Stomach (tissue), 9 donors: Measurements from ENCODE around the gene PCDHB12. TPM values are rescaled to one million over a fixed set of nuclear protein-coding genes. Genes with fewer than 3 reads are reported as not detected.

Experiments
- DNase-seq, 2 donors: peaks; one replicate each; pipeline versions ENCODE4 v3.0.0 to v3.0.0-alpha.2; 2013 to 2019
- H3K27ac ChIP-seq, 5 donors: fragments of 200-600 bp in 4 of 5; sonication (generic) in 4 of 5; one replicate each; pipeline ENCODE4 v1.5.1; 2013 to 2019; ENCODE audit warnings: mild to moderate bottlenecking in 1 of 5, moderate library complexity in 1 of 5
- H3K27me3 ChIP-seq, 3 donors: fragments of 200-600 bp; sonication (generic); one replicate each; pipeline ENCODE4 v1.5.1; 2017 to 2019; ENCODE audit warnings: mixed run types in 1 of 3
- H3K36me3 ChIP-seq, 4 donors: fragments of 200-600 bp; sonication (generic); 1 replicate in 3 of 4; 2 replicates in 1 of 4; pipeline ENCODE4 v1.5.1; 2016 to 2019
- H3K4me1 ChIP-seq, 4 donors: fragments of 200-600 bp; sonication (generic); one replicate each; pipeline ENCODE4 v1.5.1; 2016 to 2019
- H3K4me3 ChIP-seq, 4 donors: fragments of 200-600 bp; sonication (generic) in 3 of 4; one replicate each; pipeline ENCODE4 v1.5.1; 2016 to 2019; ENCODE audit warnings: mild to moderate bottlenecking in 1 of 4
- H3K9me3 ChIP-seq, 4 donors: fragments of 200-600 bp; sonication (generic); one replicate each; pipeline ENCODE4 v1.5.1; 2016 to 2019
- EP300 ChIP-seq: sonication (generic); formaldehyde crosslinking; IDR thresholded peaks from one replicate; pipeline ENCODE4 v1.6.1; 2017; ENCODE audit warnings: antibody characterized with exemption
- POLR2A ChIP-seq, 4 donors: fragments of 450-650 bp; IDR thresholded peaks; one replicate each; pipeline ENCODE4 v1.6.1; 2016; ENCODE audit warnings: antibody characterized with exemption in 4 of 4, control low read depth in 2 of 4, mild to moderate bottlenecking in 1 of 4, moderate library complexity in 1 of 4
- POLR2AphosphoS5 ChIP-seq, 3 donors: sonication (generic); formaldehyde crosslinking; IDR thresholded peaks; one replicate each; pipeline ENCODE4 v1.6.1; 2016; ENCODE audit warnings: antibody characterized with exemption in 3 of 3
- WGBS, 5 donors: extraction: QIAGEN DNeasy Blood & Tissue Kit in 3 of 5; methylation state at CpG; one replicate each; pipeline versions ENCODE4 v1.1.5 to v1.1.7; 2013 to 2018; 5-methylcytosine and 5-hydroxymethylcytosine counted together
- intact Hi-C: fragments of 100-400 bp; cut with DNase I; formaldehyde crosslinking; loops from one replicate; pipeline ENCODE4 v1.15.1; 2023; ENCODE audit warnings: low total_unique reads
- polyA plus RNA-seq, 3 donors: library from polyadenylated mRNA; stranded (reverse); fragments of 200-250 nt; gene quantifications; one replicate each; pipeline ENCODE4 v1.2.3, GENCODE V29; 2013
- total RNA-seq, 5 donors: library from RNA; depleted of rRNA; stranded (reverse); fragments of >200 nt; gene quantifications; one replicate each; pipeline versions ENCODE4 v1.1.0 to v1.2.3, GENCODE V29; 2014 to 2016
- TF ChIP-seq, protein P1 (sequence below), 7 experiments: fragments of 450-650 bp in 4 of 7; fragments of 200-600 bp in 3 of 7; sonication (generic) in 3 of 7; IDR thresholded peaks; one replicate each; pipeline ENCODE4 v1.5.1; 2016 to 2019; ENCODE audit warnings: antibody characterized with exemption in 7 of 7, control low read depth in 2 of 7, mild to moderate bottlenecking in 1 of 7
- donor health status: healthy with polysubstance abuse.
- donor health status: Bipolar disorder and iron deficiency.
- donor health status: healthy.

Gene PCDHB12
- total and polyA plus RNA-seq, 8 donors: 0.19 to 8.5 (median 1.2) TPM; not detected in 1

DNA sequence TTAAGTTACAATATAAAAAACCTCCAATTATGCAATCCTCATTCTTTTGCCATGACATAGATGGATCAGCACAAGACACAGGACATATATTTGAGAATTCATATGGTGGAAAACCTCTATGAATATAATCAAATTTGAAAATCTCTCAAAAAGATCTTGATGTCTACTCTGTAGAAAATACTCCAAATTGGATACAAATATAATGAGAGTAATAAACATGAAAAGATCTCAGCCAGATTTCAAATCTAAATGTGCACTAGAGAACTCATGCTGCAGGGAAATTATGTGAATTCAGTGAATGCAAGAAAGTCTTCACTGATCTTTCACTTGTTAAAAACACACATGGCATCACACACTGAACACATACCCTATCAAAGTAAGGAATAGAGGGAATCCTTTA, 50.4 kb downstream of the PCDHB12 start:
- H3K4me3 ChIP-seq: no peak overlapping the region
- no peak for TF ChIP-seq POLR2AphosphoS5 (IDR thresholded peaks at IDR 0.05)
- H3K27me3 ChIP-seq: no peaks in the 10 kb centered on the region
- no peak for DNase-seq
- H3K9me3 ChIP-seq: peaks cover 67 to 100% (median 100%) of the 10 kb centered on the region in 4 donors
- peaks cover 0 to 48% (median 0%) of the 10 kb centered on the region in 4 donors for H3K36me3 ChIP-seq
- no peaks in the 10 kb centered on the region for H3K4me1 ChIP-seq
- H3K27ac ChIP-seq: no peak overlapping the region
- intact Hi-C loops: no loop called here

DNA sequence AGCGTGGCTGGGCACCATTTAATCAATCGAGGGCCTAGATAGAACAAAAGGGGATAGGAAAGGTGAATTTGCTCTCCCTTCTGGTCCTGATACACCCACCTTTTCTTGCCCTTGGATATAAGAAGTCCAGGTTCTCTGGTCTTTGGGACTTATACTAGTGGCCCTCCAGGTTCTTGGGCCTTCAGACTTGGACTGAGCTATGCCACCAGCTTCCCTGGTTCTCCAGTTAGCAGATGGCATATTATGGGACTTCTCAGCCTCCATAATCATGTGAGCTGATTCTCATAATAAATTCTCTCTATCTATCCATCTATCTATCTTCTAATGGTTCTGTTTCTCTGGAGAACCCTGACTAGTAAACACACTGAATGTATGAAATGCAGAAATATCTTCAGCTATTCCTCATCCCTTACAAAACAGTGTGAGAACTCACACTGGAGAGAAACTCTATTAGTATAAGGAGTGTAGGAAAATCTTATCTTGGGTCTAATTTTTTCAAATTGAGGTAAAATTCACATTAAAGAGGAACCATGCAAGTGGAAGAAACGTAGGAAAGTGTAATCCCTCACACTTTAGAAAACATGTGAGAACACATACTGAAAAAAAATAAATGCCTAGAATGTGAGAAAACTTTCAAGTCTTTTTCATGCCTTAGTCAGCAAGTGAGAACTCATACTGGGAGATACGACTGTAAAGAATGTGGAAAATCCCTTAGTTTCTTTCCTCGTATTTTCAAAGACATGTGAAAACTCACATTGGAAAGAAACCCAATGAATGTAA, 52.1 kb downstream of the PCDHB12 start:
- H3K4me3 ChIP-seq: no peak overlapping the region
- peaks cover 80 to 100% (median 100%) of the 10 kb centered on the region in 4 donors for H3K9me3 ChIP-seq
- H3K4me1 ChIP-seq: no peaks in the 10 kb centered on the region
- TF ChIP-seq EP300 (no peak), POLR2AphosphoS5 (IDR thresholded peaks at IDR 0.05) (no peak), POLR2A (IDR thresholded peaks at IDR 0.05) (no peak)
- TF ChIP-seq, protein P1, sequence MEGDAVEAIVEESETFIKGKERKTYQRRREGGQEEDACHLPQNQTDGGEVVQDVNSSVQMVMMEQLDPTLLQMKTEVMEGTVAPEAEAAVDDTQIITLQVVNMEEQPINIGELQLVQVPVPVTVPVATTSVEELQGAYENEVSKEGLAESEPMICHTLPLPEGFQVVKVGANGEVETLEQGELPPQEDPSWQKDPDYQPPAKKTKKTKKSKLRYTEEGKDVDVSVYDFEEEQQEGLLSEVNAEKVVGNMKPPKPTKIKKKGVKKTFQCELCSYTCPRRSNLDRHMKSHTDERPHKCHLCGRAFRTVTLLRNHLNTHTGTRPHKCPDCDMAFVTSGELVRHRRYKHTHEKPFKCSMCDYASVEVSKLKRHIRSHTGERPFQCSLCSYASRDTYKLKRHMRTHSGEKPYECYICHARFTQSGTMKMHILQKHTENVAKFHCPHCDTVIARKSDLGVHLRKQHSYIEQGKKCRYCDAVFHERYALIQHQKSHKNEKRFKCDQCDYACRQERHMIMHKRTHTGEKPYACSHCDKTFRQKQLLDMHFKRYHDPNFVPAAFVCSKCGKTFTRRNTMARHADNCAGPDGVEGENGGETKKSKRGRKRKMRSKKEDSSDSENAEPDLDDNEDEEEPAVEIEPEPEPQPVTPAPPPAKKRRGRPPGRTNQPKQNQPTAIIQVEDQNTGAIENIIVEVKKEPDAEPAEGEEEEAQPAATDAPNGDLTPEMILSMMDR (IDR thresholded peaks at IDR 0.05): no peak
- no peak for DNase-seq
- 58 to 71% (median 62%) methylated on average over 5 of the region's 5 CpGs for WGBS, 5 donors
- H3K27me3 ChIP-seq: no peaks in the 10 kb centered on the region
- H3K27ac ChIP-seq: no peak overlapping the region
- peaks cover 0 to 52% (median 4%) of the 10 kb centered on the region in 4 donors for H3K36me3 ChIP-seq
- intact Hi-C loops: no loop called here

DNA sequence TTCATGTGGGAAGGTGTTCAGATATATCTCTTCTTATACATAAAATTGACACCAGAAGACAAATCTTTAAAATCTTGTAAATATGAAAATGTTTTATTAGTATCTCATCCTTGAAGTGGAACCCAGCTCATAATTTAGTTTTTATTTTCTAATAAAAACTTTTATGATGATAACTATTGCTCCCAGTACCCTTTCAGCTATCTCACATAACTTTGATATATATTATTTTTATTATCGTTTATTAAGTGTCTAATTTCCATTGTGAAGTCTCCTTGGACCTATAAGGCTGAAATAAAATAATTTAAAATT, 52.7 kb downstream of the PCDHB12 start:
- WGBS, 5 donors: 48 to 80% (median 70%) methylated on average over 1 of the region's 1 CpG
- peaks cover 0 to 53% (median 6%) of the 10 kb centered on the region in 4 donors for H3K36me3 ChIP-seq
- peaks cover 83 to 100% (median 100%) of the 10 kb centered on the region in 4 donors for H3K9me3 ChIP-seq
- TF ChIP-seq EP300: no peak
- TF ChIP-seq POLR2A (IDR thresholded peaks at IDR 0.05): no peak
- TF ChIP-seq, protein P1 (IDR thresholded peaks at IDR 0.05): no peak
- TF ChIP-seq POLR2AphosphoS5 (IDR thresholded peaks at IDR 0.05): no peak
- no peaks in the 10 kb centered on the region for H3K27me3 ChIP-seq
- intact Hi-C loops: no loop called here
- H3K4me1 ChIP-seq: no peaks in the 10 kb centered on the region
- no peak overlapping the region for H3K27ac ChIP-seq
- no peak overlapping the region for H3K4me3 ChIP-seq
- DNase-seq: no peak

Other genes starting within 250 kb of the PCDHB12 start
Only the 30 nearest of the 37 such genes appear.
- gene PCDHB1, start 157.3 kb upstream of the PCDHB12 start, total RNA-seq: under 1 TPM in 2 of 5 donors, not detected in 3; under 0.01 to 0.37 TPM
- under 1 TPM in 1 of 3 donors, not detected in 2; 0.03 TPM for gene PCDHB1, start 157.3 kb upstream of the PCDHB12 start, polyA plus RNA-seq
- 1 to 10 TPM in 1 of 5 donors, under 1 TPM in 1, not detected in 3; 0.43 to 3.3 TPM for gene PCDHB2, start 114.1 kb upstream of the PCDHB12 start, total RNA-seq
- gene PCDHB2, start 114.1 kb upstream of the PCDHB12 start, polyA plus RNA-seq: 1 to 10 TPM in 1 of 3 donors, under 1 TPM in 2; 0.53 to 1.3 (median 0.61) TPM
- gene PCDHB3, start 108.2 kb upstream of the PCDHB12 start, total RNA-seq: 1 to 10 TPM in 1 of 5 donors, not detected in 4; 3.7 TPM
- gene PCDHB3, start 108.2 kb upstream of the PCDHB12 start, polyA plus RNA-seq: under 1 TPM; 0.15 to 0.46 (median 0.31) TPM
- 10 to 100 TPM in 1 of 5 donors, 1 to 10 TPM in 1, under 1 TPM in 2, not detected in 1; 0.45 to 15.9 (median 1.7) TPM for gene PCDHB4, start 86.9 kb upstream of the PCDHB12 start, total RNA-seq
- under 1 TPM; 0.15 to 0.38 (median 0.37) TPM for gene PCDHB4, start 86.9 kb upstream of the PCDHB12 start, polyA plus RNA-seq
- gene PCDHB5, start 73.5 kb upstream of the PCDHB12 start, total RNA-seq: 1 to 10 TPM in 3 of 5 donors, under 1 TPM in 2; 0.14 to 4.7 (median 1.8) TPM
- under 1 TPM in 2 of 3 donors, not detected in 1; 0.31 to 0.78 TPM for gene PCDHB5, start 73.5 kb upstream of the PCDHB12 start, polyA plus RNA-seq
- 1 to 10 TPM in 1 of 5 donors, under 1 TPM in 1, not detected in 3; under 0.01 to 1.3 TPM for gene PCDHB6, start 58.7 kb upstream of the PCDHB12 start, total RNA-seq
- under 1 TPM in 1 of 3 donors, not detected in 2; 0.15 TPM for gene PCDHB6, start 58.7 kb upstream of the PCDHB12 start, polyA plus RNA-seq
- gene PCDHB7, start 36.1 kb upstream of the PCDHB12 start, total RNA-seq: 1 to 10 TPM in 1 of 5 donors, under 1 TPM in 1, not detected in 3; 0.72 to 1.8 TPM
- gene PCDHB7, start 36.1 kb upstream of the PCDHB12 start, polyA plus RNA-seq: under 1 TPM in 1 of 3 donors, not detected in 2; 0.10 TPM
- 1 to 10 TPM in 1 of 5 donors, under 1 TPM in 1, not detected in 3; 0.58 to 1.7 TPM for gene PCDHB8, start 30.9 kb upstream of the PCDHB12 start, total RNA-seq
- not detected for gene PCDHB8, start 30.9 kb upstream of the PCDHB12 start, polyA plus RNA-seq
- gene PCDHB16, start 26.3 kb upstream of the PCDHB12 start, total RNA-seq: 1 to 10 TPM in 3 of 5 donors, under 1 TPM in 2; 0.45 to 1.7 (median 1.2) TPM
- gene PCDHB16, start 26.3 kb upstream of the PCDHB12 start, polyA plus RNA-seq: under 1 TPM in 2 of 3 donors, not detected in 1; 0.12 to 0.20 TPM
- under 1 TPM in 3 of 5 donors, not detected in 2; 0.14 to 0.92 (median 0.45) TPM for gene PCDHB9, start 21.6 kb upstream of the PCDHB12 start, total RNA-seq
- under 1 TPM in 2 of 3 donors, not detected in 1; 0.08 to 0.19 TPM for gene PCDHB9, start 21.6 kb upstream of the PCDHB12 start, polyA plus RNA-seq
- gene PCDHB10, start 16.4 kb upstream of the PCDHB12 start, total RNA-seq: 10 to 100 TPM in 1 of 5 donors, 1 to 10 TPM in 3, under 1 TPM in 1; 0.58 to 18.3 (median 2.3) TPM
- under 1 TPM; 0.12 to 0.40 (median 0.15) TPM for gene PCDHB10, start 16.4 kb upstream of the PCDHB12 start, polyA plus RNA-seq
- 1 to 10 TPM in 2 of 5 donors, under 1 TPM in 1, not detected in 2; 0.87 to 4.4 (median 1.3) TPM for gene PCDHB11, start 9.1 kb upstream of the PCDHB12 start, total RNA-seq
- gene PCDHB11, start 9.1 kb upstream of the PCDHB12 start, polyA plus RNA-seq: 1 to 10 TPM in 1 of 3 donors, under 1 TPM in 2; 0.12 to 1.1 (median 0.30) TPM
- gene PCDHB13, start 5.2 kb downstream of the PCDHB12 start, total RNA-seq: 10 to 100 TPM in 1 of 5 donors, 1 to 10 TPM in 2, under 1 TPM in 2; under 0.01 to 28.1 (median 3.1) TPM
- gene PCDHB13, start 5.2 kb downstream of the PCDHB12 start, polyA plus RNA-seq: under 1 TPM in 2 of 3 donors, not detected in 1; 0.12 to 0.28 TPM
- 1 to 10 TPM in 4 of 5 donors, not detected in 1; 1.3 to 6.4 (median 3.6) TPM for gene PCDHB14, start 14.6 kb downstream of the PCDHB12 start, total RNA-seq
- 1 to 10 TPM in 1 of 3 donors, under 1 TPM in 2; 0.31 to 1.1 (median 0.44) TPM for gene PCDHB14, start 14.6 kb downstream of the PCDHB12 start, polyA plus RNA-seq
- 1 to 10 TPM in 2 of 5 donors, under 1 TPM in 1, not detected in 2; 0.58 to 6.6 (median 2.2) TPM for gene PCDHB15, start 36.7 kb downstream of the PCDHB12 start, total RNA-seq
- gene PCDHB15, start 36.7 kb downstream of the PCDHB12 start, polyA plus RNA-seq: 1 to 10 TPM in 1 of 3 donors, under 1 TPM in 2; 0.44 to 1.2 (median 0.73) TPM
- gene SLC25A2, start 95.3 kb downstream of the PCDHB12 start, total RNA-seq: 1 to 10 TPM in 1 of 5 donors, under 1 TPM in 1, not detected in 3; 0.43 to 4.8 TPM
- gene SLC25A2, start 95.3 kb downstream of the PCDHB12 start, polyA plus RNA-seq: not detected
- gene TAF7, start 112.1 kb downstream of the PCDHB12 start, total RNA-seq: 10 to 100 TPM; 22.0 to 89.8 (median 36.5) TPM
- 10 to 100 TPM; 32.6 to 46.1 (median 43.5) TPM for gene TAF7, start 112.1 kb downstream of the PCDHB12 start, polyA plus RNA-seq
- gene PCDHGA1, start 121.8 kb downstream of the PCDHB12 start, total RNA-seq: under 1 TPM in 1 of 5 donors, not detected in 4; 0.18 TPM
- gene PCDHGA1, start 121.8 kb downstream of the PCDHB12 start, polyA plus RNA-seq: under 1 TPM in 1 of 3 donors, not detected in 2; 0.13 TPM
- gene PCDHGA2, start 130.0 kb downstream of the PCDHB12 start, total RNA-seq: 1 to 10 TPM; 1.2 to 3.5 (median 2.0) TPM
- gene PCDHGA2, start 130.0 kb downstream of the PCDHB12 start, polyA plus RNA-seq: under 1 TPM; 0.06 to 0.31 (median 0.18) TPM
- 1 to 10 TPM in 3 of 5 donors, under 1 TPM in 1, not detected in 1; 0.58 to 6.7 (median 1.4) TPM for gene PCDHGA3, start 135.1 kb downstream of the PCDHB12 start, total RNA-seq
- under 1 TPM in 1 of 3 donors, not detected in 2; 0.08 TPM for gene PCDHGA3, start 135.1 kb downstream of the PCDHB12 start, polyA plus RNA-seq
- 1 to 10 TPM in 1 of 5 donors, under 1 TPM in 3, not detected in 1; under 0.01 to 1.2 (median 0.68) TPM for gene PCDHGB1, start 141.4 kb downstream of the PCDHB12 start, total RNA-seq
- under 1 TPM in 1 of 3 donors, not detected in 2; 0.03 TPM for gene PCDHGB1, start 141.4 kb downstream of the PCDHB12 start, polyA plus RNA-seq
- gene PCDHGA4, start 146.3 kb downstream of the PCDHB12 start, total RNA-seq: 1 to 10 TPM in 4 of 5 donors, under 1 TPM in 1; 0.29 to 9.3 (median 2.4) TPM
- gene PCDHGA4, start 146.3 kb downstream of the PCDHB12 start, polyA plus RNA-seq: under 1 TPM in 1 of 3 donors, not detected in 2; 0.08 TPM
- gene PCDHGB2, start 151.3 kb downstream of the PCDHB12 start, total RNA-seq: 10 to 100 TPM in 1 of 5 donors, 1 to 10 TPM in 3, not detected in 1; 2.5 to 10.7 (median 8.1) TPM
- under 1 TPM in 1 of 3 donors, not detected in 2; 0.10 TPM for gene PCDHGB2, start 151.3 kb downstream of the PCDHB12 start, polyA plus RNA-seq
- 1 to 10 TPM in 4 of 5 donors, not detected in 1; 2.3 to 6.7 (median 3.6) TPM for gene PCDHGA5, start 155.4 kb downstream of the PCDHB12 start, total RNA-seq
- gene PCDHGA5, start 155.4 kb downstream of the PCDHB12 start, polyA plus RNA-seq: under 1 TPM in 1 of 3 donors, not detected in 2; 0.15 TPM
- gene PCDHGB3, start 161.5 kb downstream of the PCDHB12 start, total RNA-seq: 1 to 10 TPM in 4 of 5 donors, under 1 TPM in 1; 0.87 to 8.8 (median 3.8) TPM
- under 1 TPM in 2 of 3 donors, not detected in 1; 0.06 to 0.08 TPM for gene PCDHGB3, start 161.5 kb downstream of the PCDHB12 start, polyA plus RNA-seq
- gene PCDHGA6, start 165.2 kb downstream of the PCDHB12 start, total RNA-seq: 1 to 10 TPM in 3 of 5 donors, under 1 TPM in 2; 0.29 to 4.4 (median 1.8) TPM
- gene PCDHGA6, start 165.2 kb downstream of the PCDHB12 start, polyA plus RNA-seq: under 1 TPM in 2 of 3 donors, not detected in 1; 0.06 to 0.38 TPM
- 10 to 100 TPM in 1 of 5 donors, 1 to 10 TPM in 2, under 1 TPM in 1, not detected in 1; 0.87 to 29.0 (median 2.7) TPM for gene PCDHGA7, start 174.0 kb downstream of the PCDHB12 start, total RNA-seq
- under 1 TPM in 2 of 3 donors, not detected in 1; 0.06 to 0.30 TPM for gene PCDHGA7, start 174.0 kb downstream of the PCDHB12 start, polyA plus RNA-seq
- gene PCDHGB4, start 179.0 kb downstream of the PCDHB12 start, total RNA-seq: 10 to 100 TPM in 1 of 5 donors, 1 to 10 TPM in 2, under 1 TPM in 2; 0.29 to 12.1 (median 1.2) TPM
- gene PCDHGB4, start 179.0 kb downstream of the PCDHB12 start, polyA plus RNA-seq: under 1 TPM in 2 of 3 donors, not detected in 1; 0.12 to 0.45 TPM
- gene PCDHGA8, start 183.9 kb downstream of the PCDHB12 start, total RNA-seq: 10 to 100 TPM in 1 of 5 donors, 1 to 10 TPM in 2, under 1 TPM in 2; under 0.01 to 12.5 (median 1.2) TPM
- under 1 TPM in 2 of 3 donors, not detected in 1; 0.06 to 0.08 TPM for gene PCDHGA8, start 183.9 kb downstream of the PCDHB12 start, polyA plus RNA-seq
- gene PCDHGB5, start 189.2 kb downstream of the PCDHB12 start, total RNA-seq: 10 to 100 TPM in 2 of 5 donors, 1 to 10 TPM in 3; 1.8 to 16.8 (median 4.2) TPM
- gene PCDHGB5, start 189.2 kb downstream of the PCDHB12 start, polyA plus RNA-seq: under 1 TPM in 2 of 3 donors, not detected in 1; 0.35 to 0.75 TPM